ENCODE data around the gene CEPT1.

GRCh38 chr1:111141245-111142220 lies 1.5 kb downstream of the CEPT1 start:
- TF ChIP-seq CTCF (IDR thresholded peaks at IDR 0.05; ENCODE audit: insufficient read depth, low read depth, low read length): no peak
- no peak for TF ChIP-seq EZH2 (IDR thresholded peaks at IDR 0.05; ENCODE audit: insufficient read depth, low read length)

All from astrocyte (in vitro differentiated cells and primary cell).